Astrocyte (in vitro differentiated cells and primary cell): ENCODE measurements around the gene FBN3.

Source experiments
- EZH2 ChIP-seq: IDR thresholded peaks from 2 replicates; pipeline ENCODE4 v1.6.1; 2012; ENCODE audit warnings: mild to moderate bottlenecking, low read length, inconsistent platforms; ENCODE audit not compliant: insufficient read depth
- TF ChIP-seq, protein P1 (sequence below): IDR thresholded peaks from 2 replicates; pipeline ENCODE4 v1.5.1; 2011; ENCODE audit warnings: low read depth, mild to moderate bottlenecking, inconsistent platforms, low read length, moderate library complexity; ENCODE audit not compliant: insufficient read depth

GRCh38 chr19:8109890-8110662 lies 39.3 kb downstream of the FBN3 start:
- TF ChIP-seq, protein P1, sequence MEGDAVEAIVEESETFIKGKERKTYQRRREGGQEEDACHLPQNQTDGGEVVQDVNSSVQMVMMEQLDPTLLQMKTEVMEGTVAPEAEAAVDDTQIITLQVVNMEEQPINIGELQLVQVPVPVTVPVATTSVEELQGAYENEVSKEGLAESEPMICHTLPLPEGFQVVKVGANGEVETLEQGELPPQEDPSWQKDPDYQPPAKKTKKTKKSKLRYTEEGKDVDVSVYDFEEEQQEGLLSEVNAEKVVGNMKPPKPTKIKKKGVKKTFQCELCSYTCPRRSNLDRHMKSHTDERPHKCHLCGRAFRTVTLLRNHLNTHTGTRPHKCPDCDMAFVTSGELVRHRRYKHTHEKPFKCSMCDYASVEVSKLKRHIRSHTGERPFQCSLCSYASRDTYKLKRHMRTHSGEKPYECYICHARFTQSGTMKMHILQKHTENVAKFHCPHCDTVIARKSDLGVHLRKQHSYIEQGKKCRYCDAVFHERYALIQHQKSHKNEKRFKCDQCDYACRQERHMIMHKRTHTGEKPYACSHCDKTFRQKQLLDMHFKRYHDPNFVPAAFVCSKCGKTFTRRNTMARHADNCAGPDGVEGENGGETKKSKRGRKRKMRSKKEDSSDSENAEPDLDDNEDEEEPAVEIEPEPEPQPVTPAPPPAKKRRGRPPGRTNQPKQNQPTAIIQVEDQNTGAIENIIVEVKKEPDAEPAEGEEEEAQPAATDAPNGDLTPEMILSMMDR: no peak
- TF ChIP-seq EZH2: no peak
